SKM-1 (cell line): Measurements from ENCODE around the gene TMIE.

Experiments used
- DNase-seq: peaks from one replicate; lab custom pipeline; 2025; ENCODE audit not compliant: unreplicated experiment; lab: John Stamatoyannopoulos, UW

TMIE gene

GRCh38 chr3:46668591-46668990, 32.6 kb upstream of the TMIE start:
- DNase-seq = no peak

GRCh38 chr3:46669191-46669999, 31.8 kb upstream of the TMIE start:
- DNase-seq = no peak

GRCh38 chr3:46670000-46670890, 30.9 kb upstream of the TMIE start:
- DNase-seq = no peak

- DNase-seq = no peak
These were observed 30.2 kb upstream of the TMIE start for GRCh38 chr3:46670891-46671427.

- no peak for DNase-seq
These were observed 29.4 kb upstream of the TMIE start for GRCh38 chr3:46671541-46672348.

- no peak for DNase-seq
These were observed 28.9 kb upstream of the TMIE start for GRCh38 chr3:46672349-46672695.

GRCh38 chr3:46673151-46674030, 27.8 kb upstream of the TMIE start:
- DNase-seq = no peak

- DNase-seq = no peak
These were observed 27.0 kb upstream of the TMIE start for GRCh38 chr3:46674031-46674845.

- no peak for DNase-seq
These were observed 25.8 kb upstream of the TMIE start for GRCh38 chr3:46675426-46675825.

- no peak for DNase-seq
These were observed 25.2 kb upstream of the TMIE start for GRCh38 chr3:46675843-46676567.

GRCh38 chr3:46676601-46677410, 24.4 kb upstream of the TMIE start:
- no peak for DNase-seq

GRCh38 chr3:46677411-46677726, 23.8 kb upstream of the TMIE start:
- no peak for DNase-seq

GRCh38 chr3:46678280-46678679, 22.9 kb upstream of the TMIE start:
- DNase-seq = no peak

GRCh38 chr3:46679681-46680080, 21.5 kb upstream of the TMIE start:
- DNase-seq = no peak

GRCh38 chr3:46680298-46680826, 20.8 kb upstream of the TMIE start:
- DNase-seq = no peak

- no peak for DNase-seq
These were observed 19.8 kb upstream of the TMIE start for GRCh38 chr3:46681387-46681786.

GRCh38 chr3:46681856-46682540, 19.2 kb upstream of the TMIE start:
- peak; percentile 30 for DNase-seq
